GM21737 (cell line): ENCODE results near the gene PRDM12.

Experiments used
- ATAC-seq: cut with Tn5 transposase; IDR thresholded peaks from one replicate; pipeline ENCODE4 v1.9.1; 2021; ENCODE audit warnings: mild to moderate bottlenecking, moderate library complexity; ENCODE audit not compliant: unreplicated experiment

PRDM12 gene

DNA sequence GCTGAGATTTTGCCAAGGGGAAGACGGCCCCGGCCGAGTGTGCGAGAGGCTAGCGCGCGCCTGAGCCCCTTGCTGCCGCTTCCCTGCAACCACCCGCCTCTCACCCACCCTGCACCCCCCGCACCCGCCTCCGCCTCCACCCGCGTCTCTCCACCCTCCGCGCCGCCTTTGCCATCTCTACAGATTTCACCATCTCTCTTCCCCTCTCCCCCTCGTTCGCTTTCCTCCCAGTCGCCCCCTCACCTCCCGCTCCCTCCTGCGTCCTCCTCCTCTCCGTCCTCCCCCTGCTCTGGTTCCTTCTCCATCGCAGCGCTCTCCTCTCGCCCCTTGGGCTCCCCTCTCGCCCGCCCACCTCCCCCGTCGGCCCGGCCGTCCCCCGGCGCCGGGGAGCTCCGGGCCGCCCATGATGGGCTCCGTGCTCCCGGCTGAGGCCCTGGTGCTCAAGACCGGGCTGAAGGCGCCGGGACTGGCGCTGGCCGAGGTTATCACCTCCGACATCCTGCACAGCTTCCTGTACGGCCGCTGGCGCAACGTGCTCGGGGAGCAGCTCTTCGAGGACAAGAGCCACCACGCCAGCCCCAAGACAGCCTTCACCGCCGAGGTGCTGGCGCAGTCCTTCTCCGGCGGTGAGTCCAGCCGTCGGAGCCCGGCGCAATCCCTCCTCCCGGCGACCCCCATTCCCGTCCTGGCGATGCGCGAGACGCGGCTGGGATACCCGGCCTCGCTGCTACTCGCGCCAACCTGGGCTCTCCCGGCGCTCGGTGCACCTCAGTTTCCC lies at the start of gene PRDM12:
Gene PRDM12 (plus strand): TSS at position 344 of the 778 bp plus-strand sequence. CDS start 60 bp downstream, at position 404.
- ATAC-seq: no peak

DNA sequence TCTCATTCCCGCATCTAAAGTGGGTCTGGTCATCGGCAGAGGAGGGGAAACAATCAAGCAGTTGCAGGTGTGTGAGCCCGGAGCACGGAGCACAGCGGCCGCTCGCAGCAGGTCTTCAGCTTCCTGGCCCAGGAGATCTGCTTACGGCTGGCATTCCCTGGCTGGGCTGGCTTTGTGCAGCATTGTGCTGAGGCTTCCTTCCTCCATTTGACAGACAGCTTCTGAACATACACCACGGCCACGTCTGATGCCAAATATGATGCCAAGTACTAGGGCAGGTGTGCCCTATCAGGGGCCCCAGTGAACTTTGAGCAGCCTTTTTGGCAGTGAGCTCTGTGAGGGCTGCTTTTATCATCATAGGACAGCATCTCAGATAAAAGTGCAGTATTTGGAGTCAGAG lies 47.9 kb upstream of the PRDM12 start:
- ATAC-seq: no peak

DNA sequence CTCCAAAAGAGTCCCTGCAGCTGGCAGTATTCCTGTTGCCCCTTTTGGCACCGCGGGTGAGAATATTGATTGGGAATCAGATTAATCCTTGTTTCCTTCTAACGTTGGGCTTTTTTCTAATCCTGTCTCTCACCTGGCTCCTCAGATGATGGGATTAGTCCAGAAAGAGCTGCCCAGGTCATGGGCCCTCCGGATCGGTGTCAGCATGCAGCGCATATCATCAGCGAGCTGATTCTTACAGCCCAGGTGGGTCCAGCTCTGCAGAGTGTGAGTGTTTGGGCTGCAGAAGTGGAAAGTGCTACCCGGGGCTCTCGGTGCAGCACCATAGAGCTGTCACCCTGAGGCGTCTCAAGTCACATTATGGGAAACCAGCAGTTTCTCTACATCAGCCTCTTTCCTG lies 40.9 kb upstream of the PRDM12 start:
- no peak for ATAC-seq

DNA sequence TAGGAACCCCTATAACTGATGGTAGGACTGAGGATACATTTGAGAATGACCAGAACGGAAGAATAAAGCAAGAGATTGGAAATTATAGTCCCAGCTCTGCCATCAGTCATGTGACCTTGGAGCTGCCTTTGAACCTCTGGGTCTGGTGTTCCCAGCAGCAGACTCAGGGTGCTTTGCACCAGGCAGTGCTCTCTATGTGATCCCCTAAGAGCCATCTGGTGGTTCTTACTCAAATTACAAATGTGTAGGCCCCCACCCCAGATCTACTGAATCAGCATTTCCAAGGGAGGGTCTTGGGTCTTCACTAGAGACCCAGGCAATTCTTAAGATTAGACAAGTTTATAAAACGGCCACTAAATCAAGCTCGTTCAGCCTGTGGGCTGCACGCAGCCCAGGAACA lies 40.2 kb upstream of the PRDM12 start:
- ATAC-seq: no peak

DNA sequence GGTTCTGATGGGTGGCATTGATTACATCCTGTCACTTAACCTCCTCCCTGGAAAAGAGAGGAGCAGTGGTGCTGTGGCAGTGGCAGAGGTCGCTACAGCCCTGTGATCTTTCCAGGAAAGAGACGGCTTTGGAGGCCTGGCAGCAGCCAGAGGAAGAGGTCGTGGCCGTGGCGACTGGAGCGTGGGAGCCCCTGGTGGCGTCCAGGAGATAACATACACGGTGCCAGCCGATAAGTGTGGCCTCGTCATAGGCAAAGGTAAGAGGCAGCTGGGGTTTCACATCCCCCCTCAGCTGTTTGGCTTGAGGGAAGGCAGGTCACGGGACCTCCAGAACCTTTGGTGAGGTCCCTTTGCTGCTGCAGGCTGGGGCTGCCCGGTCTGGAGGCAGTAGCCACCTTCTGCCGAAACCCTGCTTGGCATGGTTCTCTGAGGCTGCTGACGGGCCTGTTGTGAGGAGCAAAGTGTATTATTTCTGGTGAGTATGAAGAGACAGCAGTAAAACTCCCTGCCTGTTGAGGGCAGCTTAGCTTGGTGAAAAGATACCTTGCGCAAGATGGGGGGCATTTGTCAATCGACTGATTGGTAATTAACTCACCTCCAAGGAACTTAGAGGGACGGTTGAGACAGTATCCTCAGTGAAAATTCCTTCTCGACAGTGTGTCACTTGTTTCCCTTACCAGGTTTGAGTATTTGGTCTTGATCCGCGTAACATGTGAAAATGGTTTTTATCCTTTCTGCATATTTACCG lies 38.0 kb upstream of the PRDM12 start:
- no peak for ATAC-seq

- ATAC-seq: no peak
Observed at GRCh38 chr9:130627051-130627450, 37.3 kb upstream of the PRDM12 start.

- no peak for ATAC-seq
Observed at GRCh38 chr9:130627896-130628792, 36.2 kb upstream of the PRDM12 start.

DNA sequence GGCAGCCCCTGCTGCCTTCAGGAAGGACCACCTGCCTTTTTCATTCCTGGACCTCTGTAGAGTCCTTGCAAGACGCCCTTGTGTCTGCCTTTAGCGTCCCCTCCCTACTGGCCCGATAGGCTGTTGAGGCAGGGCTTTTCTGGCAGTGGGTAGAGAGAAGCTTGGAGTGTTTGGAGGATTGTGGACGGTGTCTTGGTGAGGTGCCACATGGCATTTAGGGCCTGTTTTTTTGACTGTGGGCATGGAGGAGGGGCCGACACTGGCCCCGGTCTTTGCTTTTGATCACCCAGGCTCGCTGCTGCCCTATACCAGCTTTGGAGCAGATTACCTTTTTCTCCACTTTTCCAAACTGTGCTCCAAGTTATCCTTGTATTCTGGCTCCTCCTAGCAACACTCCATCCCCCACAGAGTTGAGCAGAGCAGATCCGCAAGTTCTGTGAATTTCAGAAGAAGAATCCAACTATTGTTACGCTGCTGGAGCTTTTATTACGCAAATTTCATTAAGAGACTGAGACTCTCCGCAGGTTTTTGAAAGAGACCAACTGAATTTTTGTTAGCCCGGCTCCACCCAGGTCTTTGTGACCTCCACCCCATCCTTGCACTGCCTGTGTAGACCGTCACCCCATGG lies 34.8 kb upstream of the PRDM12 start:
- no peak for ATAC-seq

GRCh38 chr9:130630071-130630450 lies 34.3 kb upstream of the PRDM12 start:
- ATAC-seq: no peak

DNA sequence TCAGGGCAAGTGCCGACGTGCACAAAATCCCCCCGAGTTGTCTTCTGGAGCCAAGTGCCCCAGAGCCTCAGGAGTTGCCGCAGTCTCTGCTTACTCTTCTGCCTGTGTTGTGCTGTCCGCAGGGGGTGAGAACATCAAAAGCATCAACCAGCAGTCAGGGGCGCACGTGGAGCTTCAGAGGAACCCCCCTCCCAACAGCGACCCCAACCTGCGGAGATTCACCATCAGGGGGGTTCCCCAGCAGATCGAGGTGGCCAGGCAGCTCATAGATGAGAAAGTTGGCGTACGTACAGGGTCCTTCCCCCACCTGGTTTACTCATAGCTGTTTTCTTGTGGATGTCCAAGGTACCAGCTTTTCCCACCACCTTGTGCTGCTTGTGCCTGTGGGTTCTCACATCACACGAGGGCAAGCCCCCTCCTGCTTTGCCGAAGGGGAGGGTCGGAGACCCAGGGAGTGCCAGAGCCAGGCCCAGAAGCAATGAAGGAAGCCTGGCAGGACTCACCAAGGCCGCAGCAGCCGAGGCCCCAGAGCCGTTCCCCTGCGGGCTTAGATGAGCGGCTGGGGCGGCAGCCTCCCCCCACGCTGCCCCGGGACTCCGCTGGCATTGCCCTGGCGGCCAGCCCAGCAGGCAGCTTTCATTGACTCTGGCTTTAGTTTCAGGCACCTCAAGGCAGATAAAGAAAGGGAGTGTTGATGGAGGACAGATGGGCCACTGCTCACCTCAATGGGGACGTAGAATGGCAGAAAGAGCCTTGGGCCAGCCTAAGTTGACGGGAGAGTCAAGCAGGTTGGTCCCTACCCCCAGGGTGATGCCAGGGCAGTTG lies 33.7 kb upstream of the PRDM12 start:
- ATAC-seq: no peak

DNA sequence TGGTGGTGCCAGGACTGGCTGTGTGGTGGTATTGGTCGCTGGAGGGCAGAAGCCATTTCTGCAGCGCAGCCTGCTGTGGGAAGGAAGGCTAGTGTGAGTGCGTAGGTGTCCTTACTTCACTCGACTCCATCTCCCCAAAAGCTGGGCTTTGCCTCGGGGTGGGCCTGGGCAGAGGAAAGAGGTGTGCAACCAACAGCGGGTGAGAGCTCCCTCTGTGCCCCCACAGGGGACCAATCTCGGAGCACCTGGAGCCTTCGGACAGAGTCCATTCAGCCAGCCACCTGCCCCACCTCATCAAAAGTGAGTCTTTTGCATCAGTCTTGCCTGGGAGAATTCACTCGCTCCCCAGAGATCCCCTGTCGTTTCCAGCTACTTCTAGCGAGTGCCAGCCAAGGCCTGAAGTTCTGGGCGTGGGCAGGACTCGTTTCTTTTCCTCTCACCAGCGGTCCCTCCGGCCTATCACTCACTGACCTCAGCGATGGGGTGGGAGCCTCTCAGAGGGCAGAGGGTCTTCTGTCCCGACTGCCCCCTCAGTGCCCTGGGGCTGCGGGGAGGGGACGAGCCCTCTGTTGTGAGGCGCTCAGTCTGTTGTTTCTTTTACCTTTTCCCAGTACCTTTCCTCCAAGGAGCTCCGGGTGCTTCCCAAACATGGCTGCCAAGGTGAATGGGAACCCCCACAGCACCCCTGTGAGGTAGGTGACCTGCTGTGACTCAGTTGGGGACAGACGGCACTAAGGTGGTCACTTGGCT lies 32.9 kb upstream of the PRDM12 start:
- no peak for ATAC-seq

GRCh38 chr9:130632081-130632710 lies 32.2 kb upstream of the PRDM12 start:
- ATAC-seq: no peak

DNA sequence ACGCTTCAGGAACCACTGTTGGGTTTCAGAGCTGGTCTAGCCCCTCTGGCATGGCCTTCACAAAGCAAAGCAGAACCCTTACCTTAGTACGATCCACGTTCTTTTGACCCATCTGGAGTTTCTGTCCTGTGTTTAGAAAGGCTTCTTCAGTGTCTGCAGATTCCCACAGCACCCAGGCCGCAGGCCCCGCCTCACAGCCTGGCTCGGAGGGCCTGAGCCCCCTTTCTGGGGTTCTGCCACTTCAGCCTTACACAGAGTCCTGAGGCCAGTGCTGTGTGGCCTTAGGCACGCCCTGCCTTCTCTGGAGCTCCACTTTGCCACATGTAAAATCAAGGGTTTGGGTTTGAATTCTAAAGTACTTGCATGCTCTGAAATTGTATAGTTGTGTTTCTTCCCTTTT lies 31.6 kb upstream of the PRDM12 start:
- ATAC-seq: no peak

GRCh38 chr9:130633336-130634190 lies 30.8 kb upstream of the PRDM12 start:
- no peak for ATAC-seq

DNA sequence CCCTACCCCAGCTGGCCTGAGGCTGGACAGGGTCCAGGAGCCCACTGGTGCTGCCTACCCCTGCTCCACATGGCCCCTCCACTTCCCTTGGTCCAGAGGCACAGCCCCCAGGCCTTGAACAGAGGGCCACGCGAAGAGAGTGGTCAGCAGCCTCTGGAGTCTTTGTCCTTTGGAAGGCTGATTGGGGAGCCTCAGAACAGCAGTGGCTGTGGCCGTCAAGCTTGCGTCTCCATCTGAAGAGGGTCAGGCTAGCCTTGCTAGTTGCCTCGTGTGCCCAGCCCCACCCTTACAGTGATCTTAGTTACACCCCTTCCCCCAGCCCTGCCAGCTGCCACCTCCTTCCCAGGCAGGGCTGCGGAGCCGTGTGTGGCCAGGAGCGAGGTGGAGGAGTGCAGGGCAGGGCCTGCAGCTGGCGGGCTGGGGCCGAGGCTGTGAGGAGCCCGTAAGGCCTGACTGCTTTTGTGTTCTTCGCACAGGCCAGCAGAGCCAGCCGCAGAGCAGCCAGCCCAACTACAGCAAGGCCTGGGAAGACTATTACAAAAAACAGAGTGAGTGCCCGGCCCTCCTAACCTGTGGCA lies 30.1 kb upstream of the PRDM12 start:
- ATAC-seq: no peak

- ATAC-seq: no peak
Observed at GRCh38 chr9:130634801-130635200, 29.6 kb upstream of the PRDM12 start.

GRCh38 chr9:130635306-130635705 lies 29.1 kb upstream of the PRDM12 start:
- ATAC-seq: no peak
